H1 (cell line): ENCODE data around the gene TMEM106A. TPM values are rescaled to one million over a fixed set of nuclear protein-coding genes. Genes with fewer than 3 reads are reported as not detected.

Experiments used
- CTCF ChIA-PET: fragments of 300-600 bp; sonication (Branson Sonifier 250); formaldehyde crosslinking; loops from one replicate; lab custom pipeline; 2021; ENCODE audit not compliant: partially characterized antibody; lab: Charles Lee
- POLR2A ChIA-PET: fragments of 300-600 bp; sonication (Branson Sonifier 250); formaldehyde crosslinking; loops from one replicate; lab custom pipeline; 2021; ENCODE audit warnings: inconsistent platforms; ENCODE audit not compliant: partially characterized antibody; lab: Charles Lee
- DNase-seq, 2 experiments: peaks; one replicate each; pipeline versions ENCODE4 v3.0.0 to v3.0.0-alpha.2; 2010 to 2022; ENCODE audit warnings: low spot score in 2 of 2, low read depth in 1 of 2, mixed read lengths in 1 of 2
- FAIRE-seq: peaks from 2 replicates; lab custom pipeline; 2011; peaks lifted over from hg19 to GRCh38; lab: Jason Lieb, UNC
- H2AFZ ChIP-seq: 2 replicates; pipeline ENCODE4 v1.8.1; 2012; ENCODE audit warnings: low read length, inconsistent platforms
- H2AK5ac ChIP-seq: 2 replicates; pipeline ENCODE4 v1.6.1; 2013; ENCODE audit warnings: low read depth, low read length
- H2BK120ac ChIP-seq: replicated peaks from 2 replicates; pipeline ENCODE3; 2013; ENCODE audit warnings: low read depth, low read length, inconsistent platforms
- H2BK12ac ChIP-seq: 2 replicates; pipeline ENCODE4 v1.6.1; 2013; ENCODE audit warnings: low read depth, low read length
- H2BK15ac ChIP-seq: 2 replicates; pipeline ENCODE4 v1.6.1; 2013; ENCODE audit warnings: low read length
- H2BK20ac ChIP-seq: 2 replicates; pipeline ENCODE4 v1.6.1; 2013; ENCODE audit warnings: low read length
- H2BK5ac ChIP-seq: 2 replicates; pipeline ENCODE4 v1.6.1; 2013; ENCODE audit warnings: low read depth, low read length
- H3K14ac ChIP-seq: 2 replicates; pipeline ENCODE4 v1.6.1; 2013; ENCODE audit warnings: inconsistent platforms; ENCODE audit not compliant: insufficient read length
- H3K18ac ChIP-seq: 2 replicates; pipeline ENCODE4 v1.6.1; 2013; ENCODE audit warnings: low read length; ENCODE audit errors: extremely low read depth
- H3K23ac ChIP-seq: 2 replicates; pipeline ENCODE4 v1.6.1; 2013; ENCODE audit warnings: inconsistent platforms; ENCODE audit not compliant: insufficient read length
- H3K23me2 ChIP-seq: 2 replicates; pipeline ENCODE4 v1.6.1; 2013; ENCODE audit warnings: low read depth, low read length
- H3K27ac ChIP-seq: 2 replicates; pipeline ENCODE4 v1.6.1; 2011; ENCODE audit warnings: low read depth, low read length, inconsistent platforms
- H3K27me3 ChIP-seq, 4 experiments: replicated peaks in 1 of 4; 1 replicate in 1 of 4; 2 replicates in 3 of 4; pipeline versions ENCODE4 v1.6.1 to v1.8.1; 2011 to 2013; ENCODE audit warnings: low read length in 3 of 4, mild to moderate bottlenecking in 3 of 4, inconsistent platforms in 2 of 4, mixed read lengths in 2 of 4, moderate library complexity in 1 of 4; ENCODE audit not compliant: control insufficient read depth in 3 of 4, insufficient read depth in 3 of 4; ENCODE audit errors: extremely low read depth in 1 of 4
- H3K36me3 ChIP-seq, 4 experiments: 2 replicates each; pipeline versions ENCODE4 v1.6.1 to v1.8.1; 2011 to 2013; ENCODE audit warnings: mild to moderate bottlenecking in 4 of 4, low read length in 3 of 4, moderate library complexity in 2 of 4, control low read depth in 1 of 4, inconsistent platforms in 1 of 4; ENCODE audit not compliant: insufficient read depth in 4 of 4, control insufficient read depth in 2 of 4
- H3K4ac ChIP-seq: replicated peaks from 2 replicates; pipeline ENCODE3; 2013; ENCODE audit warnings: low read length, low read depth, mixed read lengths, inconsistent platforms; ENCODE audit not compliant: insufficient read length
- H3K4me1 ChIP-seq, 4 experiments: replicated peaks in 1 of 4; 1 replicate in 1 of 4; 2 replicates in 3 of 4; pipeline versions ENCODE4 v1.6.1 to v1.8.1; 2011 to 2013; ENCODE audit warnings: low read length in 3 of 4, inconsistent platforms in 2 of 4, mixed read lengths in 1 of 4; ENCODE audit not compliant: insufficient read depth in 4 of 4, control insufficient read depth in 3 of 4
- H3K4me2 ChIP-seq, 2 experiments: 2 replicates each; pipeline versions ENCODE4 v1.6.1 to v1.8.1; 2011 to 2013; ENCODE audit warnings: low read depth in 2 of 2, low read length in 2 of 2, control low read depth in 1 of 2, inconsistent platforms in 1 of 2, mild to moderate bottlenecking in 1 of 2; ENCODE audit not compliant: insufficient read depth in 1 of 2
- H3K4me3 ChIP-seq, 4 experiments: fragments of 200-600, 300-600 bp in 1 of 4; sonication (generic), shearing (Covaris generic), sonication (Bioruptor Twin) in 1 of 4; 2 replicates each; pipeline versions ENCODE4 v1.5.1 to v1.8.1; 2011 to 2016; ENCODE audit warnings: low read length in 4 of 4, low read depth in 3 of 4, control low read depth in 2 of 4, inconsistent platforms in 2 of 4, mild to moderate bottlenecking in 2 of 4, mixed read lengths in 1 of 4, moderate library complexity in 1 of 4; ENCODE audit not compliant: insufficient read depth in 2 of 4; ENCODE audit errors: extremely low read depth in 1 of 4
- H3K56ac ChIP-seq: replicated peaks from 2 replicates; pipeline ENCODE3; 2013; ENCODE audit warnings: low read depth, mild to moderate bottlenecking, mixed read lengths, low read length, inconsistent platforms; ENCODE audit not compliant: insufficient read length
- H3K79me1 ChIP-seq: 2 replicates; pipeline ENCODE4 v1.6.1; 2013; ENCODE audit warnings: low read depth, low read length, control low read depth
- H3K79me2 ChIP-seq, 2 experiments: 2 replicates each; pipeline versions ENCODE4 v1.6.1 to v1.8.1; 2012 to 2013; ENCODE audit warnings: low read length in 2 of 2, mild to moderate bottlenecking in 2 of 2, inconsistent platforms in 1 of 2; ENCODE audit not compliant: insufficient read depth in 2 of 2, control insufficient read depth in 1 of 2
- H3K9ac ChIP-seq, 4 experiments: replicated peaks in 1 of 4; 1 replicate in 1 of 4; 2 replicates in 3 of 4; pipeline versions ENCODE4 v1.6.1 to v1.8.1; 2011 to 2013; ENCODE audit warnings: low read depth in 3 of 4, low read length in 3 of 4, control low read depth in 2 of 4, mild to moderate bottlenecking in 2 of 4, moderate library complexity in 2 of 4, inconsistent platforms in 1 of 4; ENCODE audit errors: extremely low read depth in 1 of 4
- H3K9me3 ChIP-seq, 2 experiments: 2 replicates each; pipeline versions ENCODE4 v1.6.1 to v1.8.1; 2012 to 2013; ENCODE audit warnings: mild to moderate bottlenecking in 2 of 2, moderate library complexity in 2 of 2, control low read depth in 1 of 2, inconsistent platforms in 1 of 2, low read depth in 1 of 2, low read length in 1 of 2, mixed read lengths in 1 of 2; ENCODE audit not compliant: insufficient read depth in 2 of 2
- H4K20me1 ChIP-seq, 2 experiments: replicated peaks in 1 of 2; 2 replicates each; pipeline versions ENCODE3 to v1.8.1; 2011 to 2013; ENCODE audit warnings: inconsistent platforms in 2 of 2, low read length in 2 of 2, mild to moderate bottlenecking in 1 of 2; ENCODE audit not compliant: insufficient read depth in 2 of 2, control insufficient read depth in 1 of 2
- H4K5ac ChIP-seq: 2 replicates; pipeline ENCODE4 v1.6.1; 2013; ENCODE audit warnings: low read length, low read depth, mixed read lengths, inconsistent platforms; ENCODE audit not compliant: insufficient read length
- H4K8ac ChIP-seq: 2 replicates; pipeline ENCODE4 v1.8.0; 2013; ENCODE audit warnings: mild to moderate bottlenecking, moderate library complexity, low read length, inconsistent platforms; ENCODE audit not compliant: insufficient read depth; ENCODE audit errors: extremely low read depth
- H4K91ac ChIP-seq: replicated peaks from 2 replicates; pipeline ENCODE3; 2013; ENCODE audit warnings: low read length, mixed read lengths, inconsistent platforms; ENCODE audit not compliant: insufficient read length
- BRCA1 ChIP-seq: IDR thresholded peaks from 2 replicates; pipeline ENCODE4 v1.6.1; 2012; ENCODE audit warnings: low read depth, low read length, improper control_type of control experiment
- E2F6 ChIP-seq: IDR thresholded peaks from 2 replicates; pipeline ENCODE4 v1.6.1; 2012; ENCODE audit warnings: inconsistent platforms
- EGR1 ChIP-seq: IDR thresholded peaks from 2 replicates; pipeline ENCODE4 v1.6.1; 2011; ENCODE audit warnings: low read depth, low read length, borderline replicate concordance
- EZH2 ChIP-seq: fragments of 200-600 bp; sonication (generic); IDR thresholded peaks from 2 replicates; pipeline ENCODE4 v1.7.1; 2012; ENCODE audit warnings: low read depth, mild to moderate bottlenecking, moderate library complexity, low read length, inconsistent platforms; ENCODE audit not compliant: severe bottlenecking
- NANOG ChIP-seq: IDR thresholded peaks from 2 replicates; pipeline ENCODE4 v1.6.1; 2011; ENCODE audit warnings: low read length, low read depth, mild to moderate bottlenecking, inconsistent platforms; ENCODE audit not compliant: insufficient read depth, poor library complexity, severe bottlenecking
- RAD21 ChIP-seq, 2 experiments: IDR thresholded peaks in 1 of 2; conservative IDR thresholded peaks in 1 of 2; 2 replicates each; pipeline ENCODE4 v1.6.1; 2011; ENCODE audit warnings: low read depth in 2 of 2, low read length in 2 of 2, improper control_type of control experiment in 1 of 2, inconsistent platforms in 1 of 2, mild to moderate bottlenecking in 1 of 2, moderate library complexity in 1 of 2
- TAF7 ChIP-seq: optimal IDR thresholded peaks from 2 replicates; pipeline ENCODE3; 2011; ENCODE audit warnings: low read depth, mild to moderate bottlenecking, inconsistent platforms, low read length, moderate library complexity, borderline replicate concordance
- USF2 ChIP-seq: IDR thresholded peaks from 2 replicates; pipeline ENCODE4 v1.6.1; 2011; ENCODE audit warnings: low read length, improper control_type of control experiment
- WGBS, 2 experiments: shearing (Covaris generic) in 1 of 2; methylation state at CpG; one replicate each; pipeline versions ENCODE4 v1.1.6 to v1.1.7; 2013 to 2015; ENCODE audit warnings: low lambda C conversion rate in 2 of 2, mixed read lengths in 2 of 2, inconsistent platforms in 1 of 2, low coverage in 1 of 2, missing lambda C conversion rate in 1 of 2; ENCODE audit not compliant: insufficient replicate concordance in 2 of 2, insufficient coverage in 1 of 2, insufficient read length in 1 of 2; ENCODE audit errors: extremely low coverage in 1 of 2, missing lambda C conversion rate in 1 of 2; 5-methylcytosine and 5-hydroxymethylcytosine counted together
- polyA plus RNA-seq, 7 experiments: library from polyadenylated mRNA; depleted of rRNA in 3 of 7; stranded (reverse) in 5 of 7; unstranded in 2 of 7; fragments of >200 nt in 5 of 7; fragments of 200-250 nt in 2 of 7; gene quantifications; 1 replicate in 5 of 7; 2 replicates in 1 of 7; 4 replicates in 1 of 7; pipeline versions ENCODE4 v1.2.1 to v1.2.3, GENCODE V29; 2011 to 2013; ENCODE audit warnings: missing spikeins in 2 of 7, mixed read lengths in 2 of 7
- total RNA-seq: library from RNA; stranded (reverse); fragmentation: NEBNext Ultra II Directional; extraction: Animal tissue kit (Norgen Biotek cat#: 25700); gene quantifications from 2 replicates; pipeline ENCODE4 v1.2.1, GENCODE V29; 2021

TMEM106A gene
- total and polyA plus RNA-seq, 2 of the 8 experiments (the other 6 are each of a cell fraction or from before 2014, with no cell fraction given): 3.2 to 5.4 TPM

- H2BK12ac ChIP-seq: no peak overlapping the region
- H4K8ac ChIP-seq: no peak overlapping the region
- H3K56ac ChIP-seq: no peak overlapping the region
- H3K14ac ChIP-seq: no peak overlapping the region
- H3K4ac ChIP-seq: no peak overlapping the region
- H2AK5ac ChIP-seq: no peak overlapping the region
- no peak overlapping the region for H2BK120ac ChIP-seq
- H2BK20ac ChIP-seq: no peak overlapping the region
- H4K20me1 ChIP-seq: no peaks in the 10 kb centered on the region
- ChIA-PET CTCF (interaction anchor here (0.6 to 1.6 kb wide), 7 partner anchors 9 to 193 kb away, joined by 3 to 7 read pairs (median 3); no protein-coding TSS in a partner anchor), POLR2A (interaction anchor here (0.7 to 10.3 kb wide), 3 partner anchors 18 to 218 kb away, joined by 4 to 123 read pairs (median 7); partner anchors contain the start of gene RPL27)
- H3K23me2 ChIP-seq: peaks cover 5% of the 10 kb centered on the region; the same call in 1 of the 2 replicates
- no peak for DNase-seq
- H3K9me3 ChIP-seq: no peaks in the 10 kb centered on the region; a peak in 1 of 4 replicates
- H2AFZ ChIP-seq: no peak overlapping the region
- no peak overlapping the region for H3K4me3 ChIP-seq
- H2BK5ac ChIP-seq: no peak overlapping the region
- H3K4me2 ChIP-seq: no peak overlapping the region
- H3K27me3 ChIP-seq: peaks cover 0 to 2% (median 0%) of the 10 kb centered on the region in 4 experiments; a peak in 1 of 7 replicates
- H3K9ac ChIP-seq: no peak overlapping the region
- H4K91ac ChIP-seq: no peak overlapping the region
- no peak overlapping the region for H2BK15ac ChIP-seq
- H3K79me1 ChIP-seq: no peaks in the 10 kb centered on the region
- no peak for FAIRE-seq
- no peaks in the 10 kb centered on the region for H3K79me2 ChIP-seq
- peaks cover 0 to 2% (median 0%) of the 10 kb centered on the region in 4 experiments; a peak in 1 of 8 replicates for H3K36me3 ChIP-seq
- no peak overlapping the region for H3K23ac ChIP-seq
- H3K18ac ChIP-seq: no peak overlapping the region
- no peak overlapping the region for H3K27ac ChIP-seq
- H4K5ac ChIP-seq: no peak overlapping the region
- WGBS, 2 experiments: 96% methylated on average over 4 of the region's 4 CpGs; no CpG with 5 or more reads in 1 of the 2 experiments
- H3K4me1 ChIP-seq: peaks cover 0 to 2% (median 0%) of the 10 kb centered on the region in 4 experiments; a peak in 3 of 7 replicates
- TF ChIP-seq NANOG (no peak), RAD21 (IDR thresholded peaks at IDR 0.05 in 1 of 2, conservative IDR thresholded peaks at IDR 0.05 in 1 of 2; ENCODE audit: low read depth in 2 of 2, low read length in 2 of 2) (no peak; a peak in 1 of 4 replicates), TAF7 (no peak), EGR1 (no peak), E2F6 (no peak), USF2 (no peak), EZH2 (no peak), BRCA1 (no peak)
Observed at GRCh38 chr17:43216762-43217613, 5.3 kb downstream of the TMEM106A start.
